ENCODE results near the gene CACNA2D2.

DNA sequence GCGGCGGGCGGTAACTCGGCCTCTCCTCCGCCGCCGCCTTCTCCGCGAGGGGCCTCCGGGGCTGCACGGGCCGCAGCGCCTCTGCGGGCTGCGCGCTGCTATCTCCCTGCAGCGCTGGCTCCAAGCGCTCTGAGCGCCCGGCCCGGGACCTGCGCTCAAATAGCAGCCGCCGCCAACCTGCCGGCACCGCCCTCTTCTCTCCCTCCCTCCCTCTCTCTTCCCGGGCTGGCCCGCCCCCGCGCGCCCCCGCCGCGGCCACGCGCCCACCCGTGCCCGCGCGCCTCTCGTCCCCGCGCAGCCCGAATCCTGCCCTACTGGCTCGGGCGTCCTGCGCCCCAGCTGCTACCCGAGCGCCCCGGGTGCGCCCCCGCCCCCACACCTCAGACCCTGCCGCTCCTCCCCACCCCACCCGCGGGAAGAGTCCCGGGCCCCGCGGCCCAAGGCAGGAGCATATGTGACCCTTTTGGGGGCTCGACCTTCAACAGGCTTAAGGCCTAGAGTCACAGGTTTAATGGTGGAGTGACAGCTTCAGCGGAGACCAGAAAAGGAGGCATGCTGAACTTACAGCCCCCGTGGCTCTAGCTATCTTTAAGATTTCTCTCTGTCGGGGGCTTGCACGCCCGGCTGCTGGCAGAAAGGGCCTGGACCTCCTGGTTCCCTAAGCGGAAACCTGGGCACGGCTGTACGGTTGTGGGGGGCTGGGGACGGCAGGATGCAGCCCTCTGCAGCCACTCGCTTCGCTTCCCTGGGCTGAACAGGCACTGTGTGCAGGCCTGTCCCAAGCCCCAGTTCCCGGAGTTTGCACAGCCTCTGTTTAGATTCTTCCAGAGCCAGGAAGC, at the start of gene CACNA2D2:
- TF ChIP-seq, protein P1, sequence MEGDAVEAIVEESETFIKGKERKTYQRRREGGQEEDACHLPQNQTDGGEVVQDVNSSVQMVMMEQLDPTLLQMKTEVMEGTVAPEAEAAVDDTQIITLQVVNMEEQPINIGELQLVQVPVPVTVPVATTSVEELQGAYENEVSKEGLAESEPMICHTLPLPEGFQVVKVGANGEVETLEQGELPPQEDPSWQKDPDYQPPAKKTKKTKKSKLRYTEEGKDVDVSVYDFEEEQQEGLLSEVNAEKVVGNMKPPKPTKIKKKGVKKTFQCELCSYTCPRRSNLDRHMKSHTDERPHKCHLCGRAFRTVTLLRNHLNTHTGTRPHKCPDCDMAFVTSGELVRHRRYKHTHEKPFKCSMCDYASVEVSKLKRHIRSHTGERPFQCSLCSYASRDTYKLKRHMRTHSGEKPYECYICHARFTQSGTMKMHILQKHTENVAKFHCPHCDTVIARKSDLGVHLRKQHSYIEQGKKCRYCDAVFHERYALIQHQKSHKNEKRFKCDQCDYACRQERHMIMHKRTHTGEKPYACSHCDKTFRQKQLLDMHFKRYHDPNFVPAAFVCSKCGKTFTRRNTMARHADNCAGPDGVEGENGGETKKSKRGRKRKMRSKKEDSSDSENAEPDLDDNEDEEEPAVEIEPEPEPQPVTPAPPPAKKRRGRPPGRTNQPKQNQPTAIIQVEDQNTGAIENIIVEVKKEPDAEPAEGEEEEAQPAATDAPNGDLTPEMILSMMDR (IDR thresholded peaks at IDR 0.05) = no peak
- TF ChIP-seq POLR2AphosphoS5 (IDR thresholded peaks at IDR 0.05) = peak; percentile 7 to 35 (median 26)
- no peak for TF ChIP-seq POLR2A (IDR thresholded peaks at IDR 0.05)
